Measurements from ENCODE around the gene BEND6.

- no peak for TF ChIP-seq POLR2A (IDR thresholded peaks at IDR 0.05)
- TF ChIP-seq CTCF (IDR thresholded peaks at IDR 0.05), result no peak
These were observed 21.9 kb upstream of the BEND6 start for GRCh38 chr6:56932910-56933477.
